GM23338 (cell line): ENCODE data around the gene WFDC12.

ENCODE experiments used
- CREB1 ChIP-seq: fragments of 250-450 bp; sonication (Bioruptor Pico); IDR thresholded peaks from 2 replicates; pipeline ENCODE4 v1.5.0; 2020; ENCODE audit warnings: low read depth, mild to moderate bottlenecking, moderate library complexity
- EZH2 ChIP-seq: fragments of 200-600 bp; sonication (generic); IDR thresholded peaks from one replicate; pipeline ENCODE4 v1.8.0; 2017; ENCODE audit warnings: antibody characterized with exemption, mild to moderate bottlenecking, low read depth; ENCODE audit not compliant: unreplicated experiment
- JUNB ChIP-seq: IDR thresholded peaks from one replicate; pipeline ENCODE4 v1.6.1; 2016; ENCODE audit warnings: antibody characterized with exemption; ENCODE audit not compliant: unreplicated experiment
- POLR2AphosphoS5 ChIP-seq: IDR thresholded peaks from 2 replicates; pipeline ENCODE4 v1.6.1; 2016; ENCODE audit warnings: antibody characterized with exemption, low read depth
- REST ChIP-seq: IDR thresholded peaks from one replicate; pipeline ENCODE4 v1.6.1; 2018; ENCODE audit warnings: antibody characterized with exemption; ENCODE audit not compliant: unreplicated experiment
- STAT1 ChIP-seq: IDR thresholded peaks from one replicate; pipeline ENCODE4 v1.6.1; 2016; ENCODE audit warnings: antibody characterized with exemption; ENCODE audit not compliant: unreplicated experiment
- TF ChIP-seq, protein P1 (sequence below), 2 experiments: fragments of 200-600 bp in 1 of 2; sonication (generic) in 1 of 2; conservative IDR thresholded peaks; 2 replicates each; pipeline versions ENCODE4 v1.5.1 to v1.6.1; 2016 to 2017; ENCODE audit warnings: antibody characterized with exemption in 2 of 2, low read depth in 2 of 2, mild to moderate bottlenecking in 2 of 2, moderate library complexity in 1 of 2

- no peak for TF ChIP-seq STAT1
- no peak for TF ChIP-seq REST
- TF ChIP-seq, protein P1, sequence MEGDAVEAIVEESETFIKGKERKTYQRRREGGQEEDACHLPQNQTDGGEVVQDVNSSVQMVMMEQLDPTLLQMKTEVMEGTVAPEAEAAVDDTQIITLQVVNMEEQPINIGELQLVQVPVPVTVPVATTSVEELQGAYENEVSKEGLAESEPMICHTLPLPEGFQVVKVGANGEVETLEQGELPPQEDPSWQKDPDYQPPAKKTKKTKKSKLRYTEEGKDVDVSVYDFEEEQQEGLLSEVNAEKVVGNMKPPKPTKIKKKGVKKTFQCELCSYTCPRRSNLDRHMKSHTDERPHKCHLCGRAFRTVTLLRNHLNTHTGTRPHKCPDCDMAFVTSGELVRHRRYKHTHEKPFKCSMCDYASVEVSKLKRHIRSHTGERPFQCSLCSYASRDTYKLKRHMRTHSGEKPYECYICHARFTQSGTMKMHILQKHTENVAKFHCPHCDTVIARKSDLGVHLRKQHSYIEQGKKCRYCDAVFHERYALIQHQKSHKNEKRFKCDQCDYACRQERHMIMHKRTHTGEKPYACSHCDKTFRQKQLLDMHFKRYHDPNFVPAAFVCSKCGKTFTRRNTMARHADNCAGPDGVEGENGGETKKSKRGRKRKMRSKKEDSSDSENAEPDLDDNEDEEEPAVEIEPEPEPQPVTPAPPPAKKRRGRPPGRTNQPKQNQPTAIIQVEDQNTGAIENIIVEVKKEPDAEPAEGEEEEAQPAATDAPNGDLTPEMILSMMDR (conservative IDR thresholded peaks at IDR 0.05; ENCODE audit: low read depth in 2 of 2), result no peak
- TF ChIP-seq EZH2, result no peak
- TF ChIP-seq CREB1 (CRISPR knock-in tag), result no peak
- TF ChIP-seq POLR2AphosphoS5, result no peak
- no peak for TF ChIP-seq JUNB
Observed at GRCh38 chr20:45104786-45105185, 19.5 kb downstream of the WFDC12 start.
